Body of pancreas (tissue), 4 donors: ENCODE measurements around the gene RAMP3.

ENCODE experiments used
- POLR2A ChIP-seq, 3 donors: fragments of 450-650 bp; IDR thresholded peaks; one replicate each; pipeline ENCODE4 v1.6.1; 2016; ENCODE audit warnings: antibody characterized with exemption in 3 of 3, mild to moderate bottlenecking in 2 of 3
- TF ChIP-seq, protein P1 (sequence below), 7 experiments: fragments of 450-650 bp in 4 of 7; fragments of 200-600 bp in 3 of 7; sonication (generic) in 3 of 7; IDR thresholded peaks; one replicate each; pipeline ENCODE4 v1.5.1; 2016 to 2019; ENCODE audit warnings: antibody characterized with exemption in 7 of 7

DNA sequence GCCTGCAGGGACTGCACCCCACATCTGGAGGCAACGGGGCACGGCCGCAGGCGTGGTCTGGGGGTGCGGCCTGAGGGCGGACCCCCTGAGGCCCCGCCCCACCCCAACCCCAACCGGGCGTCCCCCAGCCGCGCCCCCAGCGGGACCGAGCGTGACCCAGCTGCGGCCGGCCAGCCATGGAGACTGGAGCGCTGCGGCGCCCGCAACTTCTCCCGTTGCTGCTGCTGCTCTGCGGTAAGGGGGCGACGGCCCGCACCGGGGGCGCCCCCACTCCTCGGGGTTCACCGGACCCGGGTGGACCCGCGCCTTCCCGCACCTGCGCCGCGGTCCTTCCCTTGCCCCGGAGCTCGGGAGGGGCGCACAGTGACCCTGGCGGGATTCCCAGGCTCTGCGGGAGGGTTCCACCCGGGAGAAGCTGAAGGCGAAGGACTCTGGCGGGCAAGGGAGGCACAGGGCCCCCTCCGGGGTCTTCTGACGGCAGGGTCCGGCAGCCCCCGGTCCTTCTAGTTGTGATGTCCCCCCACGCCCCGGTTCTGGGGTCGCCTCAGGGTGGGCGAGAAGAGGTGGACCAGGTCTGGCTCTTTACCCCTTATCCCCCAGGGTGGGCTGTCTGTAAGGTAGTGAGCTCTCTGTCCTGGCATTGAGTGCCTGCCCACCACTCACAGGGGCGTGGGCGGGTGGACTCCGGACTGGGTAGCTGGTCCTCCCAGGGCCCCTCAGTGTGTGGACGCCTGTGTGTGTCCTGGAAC lies at the start of gene RAMP3:
- no peak for TF ChIP-seq POLR2A (IDR thresholded peaks at IDR 0.05)
- TF ChIP-seq, protein P1, sequence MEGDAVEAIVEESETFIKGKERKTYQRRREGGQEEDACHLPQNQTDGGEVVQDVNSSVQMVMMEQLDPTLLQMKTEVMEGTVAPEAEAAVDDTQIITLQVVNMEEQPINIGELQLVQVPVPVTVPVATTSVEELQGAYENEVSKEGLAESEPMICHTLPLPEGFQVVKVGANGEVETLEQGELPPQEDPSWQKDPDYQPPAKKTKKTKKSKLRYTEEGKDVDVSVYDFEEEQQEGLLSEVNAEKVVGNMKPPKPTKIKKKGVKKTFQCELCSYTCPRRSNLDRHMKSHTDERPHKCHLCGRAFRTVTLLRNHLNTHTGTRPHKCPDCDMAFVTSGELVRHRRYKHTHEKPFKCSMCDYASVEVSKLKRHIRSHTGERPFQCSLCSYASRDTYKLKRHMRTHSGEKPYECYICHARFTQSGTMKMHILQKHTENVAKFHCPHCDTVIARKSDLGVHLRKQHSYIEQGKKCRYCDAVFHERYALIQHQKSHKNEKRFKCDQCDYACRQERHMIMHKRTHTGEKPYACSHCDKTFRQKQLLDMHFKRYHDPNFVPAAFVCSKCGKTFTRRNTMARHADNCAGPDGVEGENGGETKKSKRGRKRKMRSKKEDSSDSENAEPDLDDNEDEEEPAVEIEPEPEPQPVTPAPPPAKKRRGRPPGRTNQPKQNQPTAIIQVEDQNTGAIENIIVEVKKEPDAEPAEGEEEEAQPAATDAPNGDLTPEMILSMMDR (IDR thresholded peaks at IDR 0.05), result no peak
